Thoracic aorta (tissue), 2 donors: ENCODE data around the gene MDM2. TPM values are rescaled to one million over a fixed set of nuclear protein-coding genes. Genes with fewer than 3 reads are reported as not detected.

ENCODE experiments used
- ATAC-seq: fragments of 150-250 bp; one replicate; pipeline ENCODE4 v1.8.0; 2017; ENCODE audit warnings: low read depth; ENCODE audit not compliant: insufficient number of reproducible peaks, low FRiP score
- DNase-seq: peaks from one replicate; pipeline ENCODE4 v3.0.0-alpha.2; 2020; ENCODE audit warnings: low spot score
- H3K27ac ChIP-seq, 2 donors: fragments of 200-600 bp; sonication (generic); 1 replicate in 1 of 2; 2 replicates in 1 of 2; pipeline ENCODE4 v1.5.1; 2016; ENCODE audit warnings: mild to moderate bottlenecking in 2 of 2, moderate library complexity in 2 of 2
- H3K27me3 ChIP-seq: fragments of 200-600 bp; sonication (generic); replicated peaks from 2 replicates; pipeline ENCODE4 v1.6.0; 2016; ENCODE audit warnings: mild to moderate bottlenecking; ENCODE audit not compliant: insufficient read depth
- H3K36me3 ChIP-seq: fragments of 200-600 bp; sonication (generic); one replicate; pipeline ENCODE4 v1.5.1; 2016
- H3K4me1 ChIP-seq, 2 donors: fragments of 200-600 bp; sonication (generic); 1 replicate in 1 of 2; 2 replicates in 1 of 2; pipeline versions ENCODE4 v1.5.1 to v1.6.0; 2016; ENCODE audit warnings: low read depth in 2 of 2, mild to moderate bottlenecking in 1 of 2; ENCODE audit not compliant: control insufficient read depth in 1 of 2
- H3K4me3 ChIP-seq: fragments of 200-600 bp; sonication (generic); 2 replicates; pipeline ENCODE4 v1.5.1; 2016; ENCODE audit warnings: mild to moderate bottlenecking
- H3K9me3 ChIP-seq: fragments of 200-600 bp; sonication (generic); 2 replicates; pipeline ENCODE4 v1.5.1; 2016
- CTCF ChIP-seq: fragments of 200-600 bp; sonication (generic); IDR thresholded peaks from one replicate; pipeline ENCODE4 v1.5.1; 2019; ENCODE audit warnings: antibody characterized with exemption
- total RNA-seq, 2 donors: library from RNA; depleted of rRNA; stranded (reverse); fragments of >200 nt; gene quantifications; one replicate each; pipeline versions ENCODE4 v1.1.0 to v1.2.3, GENCODE V29; 2016

MDM2 gene
- total RNA-seq, 2 donors from 2014 or later: 62.0 to 101 TPM

DNA sequence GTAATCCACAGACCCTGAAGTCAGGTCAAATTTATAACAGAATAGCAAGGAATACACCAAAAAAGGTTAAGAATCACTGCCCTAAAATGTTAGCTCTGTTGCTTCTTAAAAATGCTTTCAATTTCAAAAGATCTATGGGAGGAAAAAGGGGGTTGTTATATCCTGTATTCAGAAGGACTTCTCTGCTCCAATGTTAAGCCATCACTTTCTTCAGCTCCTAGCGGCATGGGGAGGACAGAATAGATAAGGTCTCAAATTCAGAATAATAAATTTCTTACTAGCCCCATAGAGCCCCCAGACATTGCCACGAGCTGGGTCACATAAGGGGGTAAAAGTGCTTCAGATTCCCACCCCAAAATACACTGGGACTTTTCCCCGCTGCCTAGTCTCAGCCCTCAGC lies 75.2 kb downstream of the MDM2 start:
- no peaks in the 10 kb centered on the region for H3K9me3 ChIP-seq
- no peak for TF ChIP-seq CTCF
- H3K27ac ChIP-seq: no peak overlapping the region
- DNase-seq: no peak
- ATAC-seq: no peak
- H3K27me3 ChIP-seq: no peaks in the 10 kb centered on the region
- no peaks in the 10 kb centered on the region for H3K36me3 ChIP-seq
- no peaks in the 10 kb centered on the region for H3K4me1 ChIP-seq
- H3K4me3 ChIP-seq: no peak overlapping the region

DNA sequence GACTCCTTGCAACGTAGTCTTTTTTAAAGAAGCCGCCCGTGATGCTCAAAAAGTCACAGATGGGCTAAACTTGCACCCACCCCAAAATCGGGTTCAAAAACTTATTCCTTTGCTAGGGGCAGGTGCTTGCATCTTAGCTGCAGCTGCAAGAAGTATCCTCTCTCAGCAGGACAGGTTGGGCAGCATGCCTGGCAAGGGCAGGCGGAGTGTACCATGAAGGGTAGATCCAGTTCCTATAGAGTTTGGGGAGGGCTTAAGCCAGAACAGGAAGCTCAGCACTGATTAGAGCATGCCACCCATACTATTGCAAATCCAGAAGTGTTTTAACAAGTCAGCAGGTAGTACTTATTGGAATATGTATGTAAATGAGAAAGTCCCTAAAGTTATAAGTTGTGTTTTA lies 76.3 kb downstream of the MDM2 start:
- no peaks in the 10 kb centered on the region for H3K27me3 ChIP-seq
- no peak overlapping the region for H3K27ac ChIP-seq
- H3K36me3 ChIP-seq: no peaks in the 10 kb centered on the region
- H3K4me3 ChIP-seq: no peak overlapping the region
- ATAC-seq (no peak), DNase-seq (no peak)
- no peak for TF ChIP-seq CTCF
- no peaks in the 10 kb centered on the region for H3K4me1 ChIP-seq
- H3K9me3 ChIP-seq: no peaks in the 10 kb centered on the region

GRCh38 chr12:68885381-68885780 lies 77.4 kb downstream of the MDM2 start:
- Histone ChIP-seq H3K9me3 (no peaks in the 10 kb centered on the region), H3K36me3 (no peaks in the 10 kb centered on the region), H3K4me1 (no peaks in the 10 kb centered on the region), H3K27ac (no peak overlapping the region), H3K4me3 (no peak overlapping the region), H3K27me3 (no peaks in the 10 kb centered on the region)
- TF ChIP-seq CTCF: no peak
- ATAC-seq (no peak), DNase-seq (no peak)

GRCh38 chr12:68886636-68887572 lies 78.9 kb downstream of the MDM2 start:
- no peaks in the 10 kb centered on the region for H3K4me1 ChIP-seq
- TF ChIP-seq CTCF: no peak
- H3K9me3 ChIP-seq: no peaks in the 10 kb centered on the region
- H3K4me3 ChIP-seq: no peak overlapping the region
- no peak overlapping the region for H3K27ac ChIP-seq
- DNase-seq (no peak), ATAC-seq (no peak)
- no peaks in the 10 kb centered on the region for H3K27me3 ChIP-seq
- H3K36me3 ChIP-seq: no peaks in the 10 kb centered on the region

GRCh38 chr12:68887641-68888040 lies 79.7 kb downstream of the MDM2 start:
- Histone ChIP-seq H3K9me3 (no peaks in the 10 kb centered on the region), H3K36me3 (no peaks in the 10 kb centered on the region), H3K4me3 (no peak overlapping the region), H3K4me1 (no peaks in the 10 kb centered on the region), H3K27me3 (no peaks in the 10 kb centered on the region), H3K27ac (no peak overlapping the region)
- TF ChIP-seq CTCF: no peak
- ATAC-seq (no peak), DNase-seq (no peak)
